Subcutaneous preadipocyte (primary cell): ENCODE measurements around the gene TMEM59L. TPM values are rescaled to one million over a fixed set of nuclear protein-coding genes. Genes with fewer than 3 reads are reported as not detected.

Experiments used
- small RNA-seq: library from RNA; depleted of rRNA; stranded (forward); fragments of <200 nt; gene quantifications from one replicate; pipeline ENCODE3, GENCODE V24; 2012
- total RNA-seq: library from RNA; depleted of rRNA; stranded (reverse); fragments of >200 nt; gene quantifications from 2 replicates; pipeline ENCODE4 v1.2.3, GENCODE V29; 2012

TMEM59L gene
- under 0.01 TPM in 2 replicates for total RNA-seq

GRCh38 chr19:18612772-18613588, at the start of gene TMEM59L:
TSS of gene TMEM59L (plus strand) at chr19:18612870. CDS start at chr19:18612959, 89 bp downstream.

DNA sequence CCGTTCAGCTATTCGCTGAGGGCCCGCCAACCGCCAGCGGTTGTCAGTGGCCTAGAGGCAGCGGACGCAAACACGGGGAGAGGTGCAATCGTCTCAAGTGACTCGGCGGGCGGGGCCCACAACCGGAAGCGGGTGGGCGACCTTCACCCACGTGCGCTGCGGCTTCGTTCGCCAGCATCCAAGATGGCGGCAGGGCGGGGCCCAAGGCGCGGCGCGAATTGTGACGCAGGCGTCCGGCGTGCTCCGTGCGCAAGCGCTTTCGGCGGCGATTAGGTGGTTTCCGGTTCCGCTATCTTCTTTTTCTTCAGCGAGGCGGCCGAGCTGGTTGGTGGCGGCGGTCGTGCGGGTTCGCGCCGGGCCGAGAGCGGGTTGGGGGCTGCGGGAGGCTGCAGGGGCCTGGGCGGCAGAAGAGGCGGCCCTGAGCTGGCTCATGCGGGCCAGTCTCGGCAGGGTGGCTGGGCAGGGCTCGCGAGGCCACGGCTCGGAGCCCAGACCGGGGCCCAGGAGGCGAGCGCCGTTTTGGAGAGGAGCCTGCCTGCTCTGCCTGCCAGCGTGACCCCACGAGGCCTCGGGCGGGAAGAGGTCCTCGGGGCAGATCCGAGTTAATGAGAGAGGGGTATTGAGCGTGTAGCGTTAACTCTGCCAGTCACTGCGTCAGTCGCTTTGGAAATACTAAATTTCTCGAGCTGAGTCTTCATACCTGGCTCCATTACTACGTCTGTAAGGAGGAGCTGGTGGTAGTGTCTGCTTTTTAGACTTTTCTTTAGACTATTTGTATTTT, 40.9 kb upstream of the TMEM59L start, which contains the start of gene UBA52:
Gene UBA52, plus strand, starts transcription at position 294 of the 781 bp plus-strand sequence. CDS start 1,444 bp downstream, outside the sequence.

GRCh38 chr19:18588611-18589379, 23.9 kb upstream of the TMEM59L start, which contains the start of gene REX1BD:
TSS of gene REX1BD (plus strand) at chr19:18588798. CDS start at chr19:18588802, 4 bp downstream.

GRCh38 chr19:18606281-18607225, 6.1 kb upstream of the TMEM59L start, which contains the start of gene CRLF1:
TSS of gene CRLF1 (minus strand) at chr19:18606799. CDS start at chr19:18606656, 143 bp downstream.

DNA sequence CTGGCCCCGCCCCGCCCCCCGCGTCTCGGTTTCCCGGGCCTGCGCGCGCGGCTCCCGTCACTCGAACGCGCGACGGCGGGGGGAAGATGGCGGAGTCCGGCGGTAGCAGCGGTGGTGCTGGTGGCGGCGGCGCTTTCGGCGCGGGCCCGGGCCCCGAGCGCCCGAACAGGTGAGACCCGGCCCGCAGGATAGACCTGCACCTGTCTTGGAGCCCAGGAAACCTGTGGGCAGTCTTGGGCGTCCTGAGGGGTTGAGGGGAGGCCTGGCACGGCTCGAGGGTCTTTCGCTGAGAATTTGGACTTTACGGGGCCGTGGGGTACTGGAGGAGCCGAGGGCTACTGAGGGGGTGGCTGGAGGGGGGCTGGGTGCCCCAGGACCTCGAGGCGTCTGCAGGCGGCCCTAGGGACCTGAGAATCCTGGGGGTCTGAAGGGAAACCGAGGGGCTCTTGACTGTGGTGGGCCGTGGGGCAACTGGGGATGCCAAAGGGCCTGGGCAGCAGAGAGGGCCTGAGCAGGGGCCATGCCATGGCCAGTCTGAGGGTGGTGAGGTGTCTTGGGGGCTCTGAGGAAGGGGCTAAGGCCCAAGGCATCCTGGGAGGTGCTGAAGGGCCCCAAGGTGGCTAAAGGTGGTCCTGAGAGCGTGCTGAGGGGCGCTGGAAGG, 24.4 kb downstream of the TMEM59L start, which contains the start of gene KLHL26:
Gene KLHL26, plus strand, starts transcription at position 60 of the 661 bp plus-strand sequence. Its CDS starts 27 bp downstream, at position 87.

Small RNAs within 50 kb of the gene (small RNA-seq; reads per million reads assigned to genes)
- gene RN7SL155P: not detected

Other genes with a start within 250 kb of the TMEM59L start
- 17.3 and 18.0 TPM in 2 replicates for gene GDF15, start 226.7 kb upstream of the TMEM59L start, total RNA-seq
- gene LRRC25, start 215.2 kb upstream of the TMEM59L start, total RNA-seq: not detected in 2 replicates
- 69.8 and 77.4 TPM in 2 replicates for gene SSBP4, start 193.5 kb upstream of the TMEM59L start, total RNA-seq
- 2.6 and 4.7 TPM in 2 replicates for gene ISYNA1, start 174.7 kb upstream of the TMEM59L start, total RNA-seq
- 14.7 and 17.0 TPM in 2 replicates for gene ELL, start 90.8 kb upstream of the TMEM59L start, total RNA-seq
- gene FKBP8, start 69.3 kb upstream of the TMEM59L start, total RNA-seq: 185 and 224 TPM in 2 replicates
- 113 and 126 TPM in 2 replicates for gene KXD1, start 55.0 kb upstream of the TMEM59L start, total RNA-seq
- 449 and 860 TPM in 2 replicates for gene UBA52, start 41.0 kb upstream of the TMEM59L start, total RNA-seq
- 34.0 and 55.1 TPM in 2 replicates for gene REX1BD, start 24.1 kb upstream of the TMEM59L start, total RNA-seq
- gene CRLF1, start 6.1 kb upstream of the TMEM59L start, total RNA-seq: 8.4 and 13.2 TPM in 2 replicates
- gene KLHL26, start 24.2 kb downstream of the TMEM59L start, total RNA-seq: 2.3 and 3.3 TPM in 2 replicates
- gene CRTC1, start 70.8 kb downstream of the TMEM59L start, total RNA-seq: 2.6 and 2.9 TPM in 2 replicates
- 0.20 and 0.37 TPM in 2 replicates for gene COMP, start 178.4 kb downstream of the TMEM59L start, total RNA-seq
- gene UPF1, start 219.1 kb downstream of the TMEM59L start, total RNA-seq: 49.6 and 60.6 TPM in 2 replicates